ENCODE data around the gene EPB41L2. TPM values are rescaled to one million over a fixed set of nuclear protein-coding genes. Genes with fewer than 3 reads are reported as not detected.

Gene EPB41L2
- total RNA-seq, 2 experiments from 2014 or later, result 9.5 to 12.3 TPM

- peaks cover 4% of the 10 kb centered on the region for H3K4me1 ChIP-seq (ENCODE audit: insufficient read depth, low read length)
- CTCF ChIA-PET, result no interaction called here
- no peak for TF ChIP-seq CTCF (IDR thresholded peaks at IDR 0.05)
- H3K36me3 Mint-ChIP-seq (ENCODE audit: low read depth), result no peaks in the 10 kb centered on the region
- POLR2A ChIA-PET, result no interaction called here
- no peaks in the 10 kb centered on the region for H3K27me3 Mint-ChIP-seq
- peaks cover 7% of the 10 kb centered on the region for H3K4me1 Mint-ChIP-seq (ENCODE audit: low read depth)
- H3K36me3 ChIP-seq (ENCODE audit: insufficient read depth, low read length), result no peaks in the 10 kb centered on the region
- ATAC-seq (ENCODE audit: poor library complexity) (no peak), DNase-seq (no peak)
- no peak overlapping the region for H3K27ac ChIP-seq (ENCODE audit: low read depth in 1 of 2, low read length in 2 of 2)
- no peak overlapping the region for H3K4me3 Mint-ChIP-seq
- H3K4me3 ChIP-seq (ENCODE audit: low read length), result no peak overlapping the region
- no peaks in the 10 kb centered on the region for H3K9me3 ChIP-seq (ENCODE audit: control insufficient read depth in 1 of 2, insufficient read depth in 1 of 2, low read length in 2 of 2)
- no peaks in the 10 kb centered on the region for H3K27me3 ChIP-seq (ENCODE audit: control insufficient read depth in 1 of 2, insufficient read depth in 2 of 2, low read length in 2 of 2)
- no peaks in the 10 kb centered on the region for H3K9me3 Mint-ChIP-seq
- intact Hi-C loops (cut with DNase I, micrococcal nuclease), result loop anchor here in 1 of 2 experiments (10.0 kb wide), 1 partner anchor 772 kb away; no protein-coding TSS in a partner anchor
- H3K27ac Mint-ChIP-seq, result no peak overlapping the region
Measured at GRCh38 chr6:130847001-130847910, 215.8 kb downstream of the EPB41L2 start.

DNA sequence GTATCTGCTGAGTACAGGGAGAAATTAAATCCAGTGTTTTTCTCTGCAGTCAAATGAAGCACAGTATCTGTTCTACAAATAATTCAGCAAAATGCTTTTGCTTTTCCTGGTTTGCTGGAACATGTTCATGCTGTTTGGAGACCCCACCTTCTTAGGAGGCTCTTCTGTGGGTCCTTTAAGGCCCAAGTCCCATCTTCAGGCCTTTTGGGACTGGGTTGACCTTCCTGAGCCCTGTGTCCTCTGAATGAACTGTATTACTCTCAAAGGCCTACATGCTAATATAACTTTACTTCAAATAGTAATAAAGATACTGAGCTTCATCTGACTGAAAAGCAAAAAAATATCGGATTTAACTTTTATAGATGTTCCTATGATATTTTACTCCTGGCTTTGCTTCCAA, 216.5 kb downstream of the EPB41L2 start:
- CTCF ChIA-PET, result no interaction called here
- H3K9me3 ChIP-seq (ENCODE audit: control insufficient read depth in 1 of 2, insufficient read depth in 1 of 2, low read length in 2 of 2), result no peaks in the 10 kb centered on the region
- H3K4me1 ChIP-seq (ENCODE audit: insufficient read depth, low read length), result peaks cover 4% of the 10 kb centered on the region
- TF ChIP-seq CTCF (IDR thresholded peaks at IDR 0.05), result no peak
- H3K27me3 ChIP-seq (ENCODE audit: control insufficient read depth in 1 of 2, insufficient read depth in 2 of 2, low read length in 2 of 2), result no peaks in the 10 kb centered on the region
- peaks cover 7% of the 10 kb centered on the region for H3K4me1 Mint-ChIP-seq (ENCODE audit: low read depth)
- intact Hi-C loops (cut with DNase I, micrococcal nuclease), result loop anchor here in 1 of 2 experiments (10.0 kb wide), 1 partner anchor 772 kb away; no protein-coding TSS in a partner anchor
- DNase-seq (no peak), ATAC-seq (ENCODE audit: poor library complexity) (no peak)
- H3K4me3 ChIP-seq (ENCODE audit: low read length), result no peak overlapping the region
- no peak overlapping the region for H3K27ac Mint-ChIP-seq
- POLR2A ChIA-PET, result no interaction called here
- no peaks in the 10 kb centered on the region for H3K27me3 Mint-ChIP-seq
- H3K36me3 Mint-ChIP-seq (ENCODE audit: low read depth), result no peaks in the 10 kb centered on the region
- no peak overlapping the region for H3K4me3 Mint-ChIP-seq
- H3K27ac ChIP-seq (ENCODE audit: low read depth in 1 of 2, low read length in 2 of 2), result no peak overlapping the region
- no peaks in the 10 kb centered on the region for H3K9me3 Mint-ChIP-seq
- no peaks in the 10 kb centered on the region for H3K36me3 ChIP-seq (ENCODE audit: insufficient read depth, low read length)

DNA sequence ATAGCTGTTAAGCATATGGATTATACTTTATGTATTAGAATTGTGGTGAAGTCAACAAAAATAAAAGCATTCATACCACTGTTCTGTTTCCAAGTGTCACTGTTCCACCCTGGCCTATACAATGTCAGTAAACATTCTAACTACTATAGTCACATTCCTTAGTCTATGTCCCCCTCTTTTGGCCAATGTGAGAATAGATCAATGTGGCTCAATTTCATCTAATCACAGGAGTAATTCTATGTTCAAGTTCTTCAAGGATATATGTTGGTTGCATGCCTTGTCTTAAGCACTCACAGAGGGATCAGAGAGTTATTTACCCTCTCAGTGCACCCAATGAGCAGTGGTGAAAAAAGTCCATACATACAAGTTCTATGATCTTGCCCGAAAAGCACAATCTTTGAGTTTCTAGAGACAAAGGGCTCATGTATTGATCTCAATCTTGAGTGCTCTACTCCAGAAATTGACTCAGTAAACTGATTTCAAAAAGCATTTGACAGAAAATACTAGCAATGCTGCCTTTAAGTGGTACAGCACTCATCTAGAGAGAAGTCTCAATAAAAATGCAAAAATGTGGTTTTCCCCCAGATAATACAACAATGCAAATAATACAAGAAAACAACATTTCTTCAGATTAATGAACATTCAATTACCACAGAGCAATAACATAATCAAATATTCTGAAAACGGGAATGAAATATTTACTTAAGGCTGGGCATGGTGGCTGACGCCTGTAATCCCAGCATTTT, 219.3 kb downstream of the EPB41L2 start:
- peak in 4 of 14 experiments; percentile 3 to 76 (median 72) for DNase-seq
- no peaks in the 10 kb centered on the region for H3K9me3 ChIP-seq (ENCODE audit: control insufficient read depth in 1 of 2, insufficient read depth in 1 of 2, low read length in 2 of 2)
- no peaks in the 10 kb centered on the region for H3K36me3 Mint-ChIP-seq (ENCODE audit: low read depth)

More for the DNA sequence above, 219.3 kb downstream of the EPB41L2 start:
- Mint-ChIP-seq H3K4me1 (ENCODE audit: low read depth) (peaks cover 2% of the 10 kb centered on the region), H3K27me3 (no peaks in the 10 kb centered on the region), H3K4me3 (no peak overlapping the region), H3K27ac (no peak overlapping the region), H3K9me3 (no peaks in the 10 kb centered on the region)
- Histone ChIP-seq H3K27me3 (ENCODE audit: control insufficient read depth in 1 of 2, insufficient read depth in 2 of 2, low read length in 2 of 2) (no peaks in the 10 kb centered on the region), H3K27ac (ENCODE audit: low read depth in 1 of 2, low read length in 2 of 2) (no peak overlapping the region), H3K4me3 (ENCODE audit: low read length) (no peak overlapping the region), H3K36me3 (ENCODE audit: insufficient read depth, low read length) (no peaks in the 10 kb centered on the region), H3K4me1 (ENCODE audit: insufficient read depth, low read length) (no peaks in the 10 kb centered on the region)
- POLR2A ChIA-PET, result no interaction called here
- intact Hi-C loops (cut with DNase I, micrococcal nuclease), result loop anchor here (1.0 to 10.0 kb wide), 6 partner anchors 521 to 1345 kb away; no protein-coding TSS in a partner anchor
- peak; percentile 66 for TF ChIP-seq CTCF (IDR thresholded peaks at IDR 0.05)
- peak; percentile 87 for ATAC-seq (ENCODE audit: poor library complexity)
- CTCF ChIA-PET, result interaction anchor here (0.7 to 2.1 kb wide), 2 partner anchors 522 to 852 kb away, joined by 3 to 8 read pairs; no protein-coding TSS in a partner anchor

All from CD4-positive, alpha-beta T cell (primary cell).